ENCODE data around the gene KLF9.
A peak's percentile ranks its signal among the peaks of the same experiment; 100 is the strongest.

KLF9 gene

GRCh38 chr9:70413799-70414775 lies at the start of gene KLF9:
Gene KLF9, minus strand, starts transcription at chr9:70414657. Its CDS starts 1,294 bp downstream, at chr9:70413363.
- peak; percentile 95 for DNase-seq

GRCh38 chr9:70463877-70464276 lies 49.4 kb upstream of the KLF9 start:
- DNase-seq: no peak

GRCh38 chr9:70462300-70462699 lies 47.8 kb upstream of the KLF9 start:
- no peak for DNase-seq

- DNase-seq: no peak
Measured at GRCh38 chr9:70457235-70457634, 42.8 kb upstream of the KLF9 start.

- DNase-seq: no peak
Measured at GRCh38 chr9:70455993-70456704, 41.7 kb upstream of the KLF9 start.

- no peak for DNase-seq
Measured at GRCh38 chr9:70452365-70452764, 37.9 kb upstream of the KLF9 start.

GRCh38 chr9:70451765-70452164 lies 37.3 kb upstream of the KLF9 start:
- DNase-seq: no peak

- no peak for DNase-seq
Measured at GRCh38 chr9:70450738-70451137, 36.3 kb upstream of the KLF9 start.

- no peak for DNase-seq
Measured at GRCh38 chr9:70449461-70449860, 35.0 kb upstream of the KLF9 start.

GRCh38 chr9:70448919-70449318 lies 34.5 kb upstream of the KLF9 start:
- no peak for DNase-seq

GRCh38 chr9:70444904-70445303 lies 30.4 kb upstream of the KLF9 start:
- DNase-seq: no peak

- DNase-seq: no peak
Measured at GRCh38 chr9:70442328-70442848, 27.9 kb upstream of the KLF9 start.

GRCh38 chr9:70441622-70442021 lies 27.2 kb upstream of the KLF9 start:
- DNase-seq: no peak

- no peak for DNase-seq
Measured at GRCh38 chr9:70439991-70440706, 25.7 kb upstream of the KLF9 start.

GRCh38 chr9:70438341-70438928 lies 24.0 kb upstream of the KLF9 start:
- DNase-seq: no peak

GRCh38 chr9:70435948-70436347 lies 21.5 kb upstream of the KLF9 start:
- no peak for DNase-seq

GRCh38 chr9:70429899-70430298 lies 15.4 kb upstream of the KLF9 start:
- DNase-seq: no peak

GRCh38 chr9:70428781-70429180 lies 14.3 kb upstream of the KLF9 start:
- DNase-seq: no peak

- no peak for DNase-seq
Measured at GRCh38 chr9:70427161-70427945, 12.9 kb upstream of the KLF9 start.

- no peak for DNase-seq
Measured at GRCh38 chr9:70425192-70425591, 10.7 kb upstream of the KLF9 start.

GRCh38 chr9:70422371-70423043 lies 8.1 kb upstream of the KLF9 start:
- DNase-seq: no peak
